GM12874 (cell line): ENCODE data around the gene PTGER1.

Experiments
- CTCF ChIP-seq: IDR thresholded peaks from 2 replicates; pipeline ENCODE4 v1.5.1; 2011; ENCODE audit warnings: low read depth, mild to moderate bottlenecking, control low read depth, low read length, moderate library complexity; ENCODE audit not compliant: insufficient read depth

Gene PTGER1

GRCh38 chr19:14471436-14472187, 3.5 kb downstream of the PTGER1 start:
- no peak for TF ChIP-seq CTCF

GRCh38 chr19:14470031-14470876, 4.9 kb downstream of the PTGER1 start:
- TF ChIP-seq CTCF, result no peak

- TF ChIP-seq CTCF, result no peak
Observed at GRCh38 chr19:14467816-14468215, 7.3 kb downstream of the PTGER1 start.

- TF ChIP-seq CTCF, result no peak
Observed at GRCh38 chr19:14467391-14467790, 7.8 kb downstream of the PTGER1 start.

- TF ChIP-seq CTCF, result no peak
Observed at GRCh38 chr19:14463747-14464146, 11.4 kb downstream of the PTGER1 start.

GRCh38 chr19:14460935-14461334, 14.2 kb downstream of the PTGER1 start:
- no peak for TF ChIP-seq CTCF

- TF ChIP-seq CTCF, result no peak
Observed at GRCh38 chr19:14459703-14460102, 15.5 kb downstream of the PTGER1 start.
